Cardiac muscle cell (in vitro differentiated cells and primary cell): ENCODE results near the gene PIP4K2C. TPM values are rescaled to one million over a fixed set of nuclear protein-coding genes. Genes with fewer than 3 reads are reported as not detected.
A peak's percentile ranks its signal among the peaks of the same experiment; 100 is the strongest.

Experiments used
- DNase-seq, 2 donors: peaks; one replicate each; pipeline versions ENCODE4 v3.0.0 to v3.0.0-alpha.2; 2010 to 2017; ENCODE audit warnings: low read depth in 1 of 2, low spot score in 1 of 2
- H3K27ac ChIP-seq: fragments of 200-600 bp; sonication (generic); 2 replicates; pipeline ENCODE4 v1.5.1; 2016
- H3K27me3 ChIP-seq: fragments of 200-600 bp; sonication (generic); 2 replicates; pipeline ENCODE4 v1.6.0; 2016; ENCODE audit warnings: control low read depth
- H3K36me3 ChIP-seq: fragments of 200-600 bp; sonication (generic); 2 replicates; pipeline ENCODE4 v1.5.1; 2016; ENCODE audit warnings: control low read depth
- H3K4me1 ChIP-seq: fragments of 200-600 bp; sonication (generic); 2 replicates; pipeline ENCODE4 v1.8.1; 2017; ENCODE audit warnings: low read depth, mild to moderate bottlenecking, mixed run types
- H3K4me3 ChIP-seq: fragments of 200-600 bp; sonication (generic); 2 replicates; pipeline ENCODE4 v1.5.1; 2016; ENCODE audit warnings: mild to moderate bottlenecking
- H3K9me3 ChIP-seq: fragments of 200-600 bp; sonication (generic); 2 replicates; pipeline ENCODE4 v1.5.1; 2017; ENCODE audit warnings: low read depth, mild to moderate bottlenecking, control low read depth
- polyA plus RNA-seq: library from polyadenylated mRNA; unstranded; fragments of >200 nt; fragmentation: Nextera tagmentation; extraction: Ambion mirVana; gene quantifications from 2 replicates; pipeline ENCODE4 v1.2.1, GENCODE V29; 2016
- total RNA-seq: library from RNA; depleted of rRNA; stranded (reverse); fragments of >200 nt; gene quantifications from 2 replicates; pipeline ENCODE4 v1.2.3, GENCODE V29; 2016
- TF ChIP-seq, protein P1 (sequence below): IDR thresholded peaks from 2 replicates; pipeline ENCODE4 v1.5.1; 2012; ENCODE audit warnings: low read depth, mild to moderate bottlenecking, low read length

The PIP4K2C gene
- total and polyA plus RNA-seq, 2 experiments from 2014 or later: 15.1 to 25.5 TPM

DNA sequence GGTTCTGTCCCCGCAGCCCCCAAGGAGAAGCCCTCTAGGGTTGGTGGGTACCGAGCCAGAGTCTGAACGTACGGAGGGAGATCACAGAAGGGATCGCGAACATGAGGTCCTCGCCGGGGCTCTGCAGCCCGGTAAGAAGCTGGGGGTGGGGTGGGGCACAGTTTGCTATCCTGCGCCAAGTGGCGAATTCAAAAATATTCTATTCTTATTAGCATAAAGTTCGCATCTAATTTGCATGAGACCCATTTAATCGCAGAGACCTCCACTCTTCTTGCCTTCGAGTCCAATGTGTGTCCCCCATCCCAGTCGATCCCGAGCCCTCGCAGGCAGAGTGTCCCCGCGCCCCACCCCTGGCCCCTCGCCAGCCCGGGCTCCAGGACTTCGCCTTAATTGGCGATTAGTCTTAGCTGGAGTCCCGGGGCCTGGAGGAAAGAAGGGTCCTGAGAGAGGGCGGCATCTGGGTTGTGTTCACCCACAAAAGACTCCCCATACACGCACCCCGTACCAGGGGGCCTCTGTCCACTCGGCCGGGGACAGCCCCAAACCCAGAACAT is 19.6 kb downstream of the PIP4K2C start:
- Histone ChIP-seq H3K4me1 (peaks cover 4% of the 10 kb centered on the region), H3K27ac (no peak overlapping the region), H3K27me3 (peaks cover 14% of the 10 kb centered on the region), H3K9me3 (no peaks in the 10 kb centered on the region), H3K4me3 (peak overlapping the region; percentile 42), H3K36me3 (no peaks in the 10 kb centered on the region)
- TF ChIP-seq, protein P1, sequence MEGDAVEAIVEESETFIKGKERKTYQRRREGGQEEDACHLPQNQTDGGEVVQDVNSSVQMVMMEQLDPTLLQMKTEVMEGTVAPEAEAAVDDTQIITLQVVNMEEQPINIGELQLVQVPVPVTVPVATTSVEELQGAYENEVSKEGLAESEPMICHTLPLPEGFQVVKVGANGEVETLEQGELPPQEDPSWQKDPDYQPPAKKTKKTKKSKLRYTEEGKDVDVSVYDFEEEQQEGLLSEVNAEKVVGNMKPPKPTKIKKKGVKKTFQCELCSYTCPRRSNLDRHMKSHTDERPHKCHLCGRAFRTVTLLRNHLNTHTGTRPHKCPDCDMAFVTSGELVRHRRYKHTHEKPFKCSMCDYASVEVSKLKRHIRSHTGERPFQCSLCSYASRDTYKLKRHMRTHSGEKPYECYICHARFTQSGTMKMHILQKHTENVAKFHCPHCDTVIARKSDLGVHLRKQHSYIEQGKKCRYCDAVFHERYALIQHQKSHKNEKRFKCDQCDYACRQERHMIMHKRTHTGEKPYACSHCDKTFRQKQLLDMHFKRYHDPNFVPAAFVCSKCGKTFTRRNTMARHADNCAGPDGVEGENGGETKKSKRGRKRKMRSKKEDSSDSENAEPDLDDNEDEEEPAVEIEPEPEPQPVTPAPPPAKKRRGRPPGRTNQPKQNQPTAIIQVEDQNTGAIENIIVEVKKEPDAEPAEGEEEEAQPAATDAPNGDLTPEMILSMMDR: no peak
- DNase-seq: peak in 1 of 2 donors; percentile 23

DNA sequence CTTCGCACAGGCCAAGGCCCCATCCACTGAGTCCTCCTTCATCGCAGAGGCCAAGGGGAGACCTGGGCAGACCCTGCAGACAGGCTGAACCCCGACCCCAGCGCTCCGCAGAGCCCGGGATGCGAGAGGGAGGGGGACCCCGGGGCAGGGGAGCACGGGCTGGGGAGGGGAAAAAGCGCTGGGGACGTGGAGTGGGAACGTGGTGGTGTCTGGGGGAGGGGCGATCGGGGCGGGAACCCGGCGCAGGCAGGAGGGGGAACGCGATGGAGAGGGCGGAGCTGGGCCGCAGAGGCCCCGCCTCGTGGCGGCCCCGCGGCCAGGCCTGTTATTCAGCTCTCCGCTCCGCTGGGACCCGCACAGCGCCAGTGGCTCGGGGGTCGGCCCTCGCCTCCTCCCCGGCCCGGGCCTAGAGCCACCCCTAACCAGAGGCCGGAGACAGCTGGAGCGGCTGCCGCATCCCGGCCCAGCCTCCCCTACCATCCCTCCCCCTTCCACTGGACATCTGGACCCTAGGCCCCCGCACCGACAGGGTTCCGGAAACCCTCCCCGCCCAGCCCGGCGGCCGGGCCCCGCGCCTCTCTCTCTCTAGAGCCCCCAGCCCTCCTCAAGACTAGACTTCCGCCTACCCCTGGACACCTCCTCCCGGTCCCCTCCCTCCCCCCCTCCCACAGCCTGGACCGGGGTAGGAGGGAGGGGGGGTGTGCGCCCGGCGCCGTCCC is 20.3 kb downstream of the PIP4K2C start, which contains the start of gene ARHGEF25:
ARHGEF25 (plus strand) TSS at position 328 of the 719 bp plus-strand sequence. CDS start 460 bp downstream, outside the sequence.
- Histone ChIP-seq H3K27me3 (peaks cover 20% of the 10 kb centered on the region), H3K9me3 (no peaks in the 10 kb centered on the region), H3K4me1 (peaks cover 4% of the 10 kb centered on the region), H3K4me3 (peak within 1 kb of the TSS; percentile 42), H3K36me3 (no peaks in the 10 kb centered on the region), H3K27ac (no peak within 1 kb of the TSS)
- DNase-seq: peak; percentile 73 to 78
- TF ChIP-seq, protein P1: no peak

DNA sequence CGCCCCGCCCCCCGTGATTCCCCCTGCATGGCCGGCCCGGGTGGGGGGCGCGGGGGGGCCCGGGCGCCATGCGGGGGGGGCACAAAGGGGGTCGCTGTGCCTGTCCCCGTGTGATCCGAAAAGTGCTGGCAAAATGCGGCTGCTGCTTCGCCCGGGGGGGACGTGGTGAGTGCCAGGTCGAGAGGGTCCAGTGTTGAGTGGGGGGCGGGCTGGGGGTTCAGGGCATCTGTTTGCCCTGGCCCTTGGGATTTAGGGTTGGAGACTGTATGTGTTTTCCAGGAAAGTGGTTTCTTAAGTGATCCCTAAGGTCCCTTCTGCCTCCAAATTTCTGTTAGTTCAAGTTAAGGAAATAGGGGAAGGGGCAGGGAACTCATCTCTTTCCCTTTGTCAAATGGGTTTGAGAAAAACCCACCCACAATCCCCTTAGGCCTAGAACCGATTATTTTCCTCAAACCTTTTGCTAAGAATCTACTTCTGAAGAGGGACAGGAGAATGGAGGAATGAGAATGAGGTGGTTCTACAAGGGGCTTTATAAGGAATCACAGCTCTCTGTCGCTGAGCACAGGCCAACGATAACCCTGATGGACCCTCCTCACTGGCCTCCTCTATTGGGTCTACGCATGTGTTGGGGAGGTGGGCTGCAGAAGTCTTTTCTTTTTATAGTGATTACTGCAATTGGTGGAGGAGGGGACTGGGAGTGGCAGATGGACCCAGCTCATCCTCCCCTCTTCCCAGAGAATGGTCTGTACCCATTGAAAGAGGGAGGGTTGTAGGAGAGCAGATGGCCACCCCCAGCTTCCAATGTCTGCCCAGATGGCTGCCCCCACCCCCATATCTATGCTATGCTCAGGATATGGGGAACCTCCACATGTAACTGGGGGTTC is 21.1 kb downstream of the PIP4K2C start:
- Histone ChIP-seq H3K9me3 (no peaks in the 10 kb centered on the region), H3K27me3 (peaks cover 28% of the 10 kb centered on the region), H3K27ac (no peak overlapping the region), H3K36me3 (no peaks in the 10 kb centered on the region), H3K4me3 (peak overlapping the region; percentile 42), H3K4me1 (peaks cover 4% of the 10 kb centered on the region)
- DNase-seq: no peak
- TF ChIP-seq, protein P1: no peak

DNA sequence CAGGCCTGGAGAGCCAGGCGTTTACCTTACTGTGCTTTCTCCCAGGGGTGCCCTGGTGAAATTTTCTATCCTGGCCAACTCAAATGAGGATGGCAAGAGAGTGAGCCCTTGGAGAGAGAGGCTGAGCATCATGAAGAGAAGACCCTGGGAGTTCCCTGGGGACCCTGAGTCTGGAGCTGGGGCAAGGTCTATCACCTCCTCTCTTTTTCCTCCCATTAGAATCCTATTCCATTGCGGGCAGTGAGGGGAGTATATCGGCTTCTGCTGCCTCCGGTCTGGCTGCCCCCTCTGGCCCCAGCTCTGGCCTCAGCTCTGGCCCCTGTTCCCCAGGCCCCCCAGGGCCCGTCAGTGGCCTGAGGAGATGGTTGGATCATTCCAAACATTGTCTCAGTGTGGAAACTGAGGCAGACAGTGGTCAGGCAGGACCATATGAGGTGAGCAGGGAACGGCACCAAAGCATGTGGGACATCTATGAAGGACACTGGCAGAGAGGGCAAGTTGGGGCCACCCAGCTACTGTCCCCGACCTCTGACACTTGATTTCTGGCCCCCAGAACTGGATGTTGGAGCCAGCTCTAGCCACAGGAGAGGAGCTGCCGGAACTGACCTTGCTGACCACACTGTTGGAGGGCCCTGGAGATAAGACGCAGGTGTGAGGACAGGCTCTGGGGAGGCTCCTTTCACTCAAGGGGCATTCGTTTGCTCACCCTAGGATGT is 21.9 kb downstream of the PIP4K2C start:
- TF ChIP-seq, protein P1: no peak
- H3K27ac ChIP-seq: no peak overlapping the region
- no peak overlapping the region for H3K4me3 ChIP-seq
- H3K36me3 ChIP-seq: no peaks in the 10 kb centered on the region
- DNase-seq: no peak
- H3K4me1 ChIP-seq: peaks cover 4% of the 10 kb centered on the region
- peaks cover 36% of the 10 kb centered on the region for H3K27me3 ChIP-seq
- no peaks in the 10 kb centered on the region for H3K9me3 ChIP-seq
